ENCODE measurements around the gene CCDC50.

GRCh38 chr3:191316876-191317603 lies 12.2 kb upstream of the CCDC50 start:
- no peak for TF ChIP-seq CTCF (conservative IDR thresholded peaks at IDR 0.05; ENCODE audit: low read depth, low read length)
- no peak for TF ChIP-seq EZH2 (IDR thresholded peaks at IDR 0.05; ENCODE audit: borderline replicate concordance, low read depth, low read length, poor library complexity, severe bottlenecking)
